ENCODE data around the gene EXOC6B.

The EXOC6B gene

GRCh38 chr2:72747344-72747743 lies 78.5 kb downstream of the EXOC6B start:
- intact Hi-C loops (cut with DNase I), result loop anchor here (5.0 to 10.0 kb wide), 2 partner anchors 143 to 1200 kb away; no protein-coding TSS in a partner anchor
- no peak for DNase-seq

- DNase-seq, result no peak
- intact Hi-C loops (cut with DNase I), result loop anchor here (5.0 to 10.0 kb wide), 2 partner anchors 141 to 1199 kb away; no protein-coding TSS in a partner anchor
Observed at GRCh38 chr2:72745679-72746368, 80.0 kb downstream of the EXOC6B start.

GRCh38 chr2:72744049-72744448 lies 81.8 kb downstream of the EXOC6B start:
- intact Hi-C loops (cut with DNase I), result loop anchor here (10.0 kb wide), 1 partner anchor 139 kb away; no protein-coding TSS in a partner anchor

GRCh38 chr2:72743481-72743880 lies 82.4 kb downstream of the EXOC6B start:
- no peak for DNase-seq
- intact Hi-C loops (cut with DNase I), result loop anchor here (10.0 kb wide), 1 partner anchor 139 kb away; no protein-coding TSS in a partner anchor

More at GRCh38 chr2:72744049-72744448, 81.8 kb downstream of the EXOC6B start:
- no peak for DNase-seq

- intact Hi-C loops (cut with DNase I), result no loop called here
- DNase-seq, result no peak
Observed at GRCh38 chr2:72738096-72738495, 87.7 kb downstream of the EXOC6B start.

- intact Hi-C loops (cut with DNase I), result no loop called here
- DNase-seq, result no peak
Observed at GRCh38 chr2:72734432-72734831, 91.4 kb downstream of the EXOC6B start.

- intact Hi-C loops (cut with DNase I), result no loop called here
- DNase-seq, result no peak
Observed at GRCh38 chr2:72731116-72731515, 94.7 kb downstream of the EXOC6B start.

- intact Hi-C loops (cut with DNase I), result no loop called here
- DNase-seq, result no peak
Observed at GRCh38 chr2:72727356-72727755, 98.5 kb downstream of the EXOC6B start.

- intact Hi-C loops (cut with DNase I), result no loop called here
- DNase-seq, result no peak
Observed at GRCh38 chr2:72723769-72724370, 102.0 kb downstream of the EXOC6B start.

GRCh38 chr2:72722492-72723070 lies 103.3 kb downstream of the EXOC6B start:
- intact Hi-C loops (cut with DNase I), result no loop called here
- DNase-seq, result no peak

- intact Hi-C loops (cut with DNase I), result no loop called here
- DNase-seq, result no peak
Observed at GRCh38 chr2:72719416-72719815, 106.4 kb downstream of the EXOC6B start.

GRCh38 chr2:72718876-72719275 lies 107.0 kb downstream of the EXOC6B start:
- DNase-seq, result no peak
- intact Hi-C loops (cut with DNase I), result no loop called here

- DNase-seq, result no peak
- intact Hi-C loops (cut with DNase I), result no loop called here
Observed at GRCh38 chr2:72716601-72717000, 109.2 kb downstream of the EXOC6B start.

- intact Hi-C loops (cut with DNase I), result no loop called here
Observed at GRCh38 chr2:72713857-72714256, 112.0 kb downstream of the EXOC6B start.

GRCh38 chr2:72712977-72713376 lies 112.9 kb downstream of the EXOC6B start:
- DNase-seq, result no peak

More at GRCh38 chr2:72713857-72714256, 112.0 kb downstream of the EXOC6B start:
- no peak for DNase-seq

GRCh38 chr2:72712304-72712703 lies 113.5 kb downstream of the EXOC6B start:
- no peak for DNase-seq
- intact Hi-C loops (cut with DNase I), result no loop called here

More at GRCh38 chr2:72712977-72713376, 112.9 kb downstream of the EXOC6B start:
- intact Hi-C loops (cut with DNase I), result no loop called here

- DNase-seq, result no peak
- intact Hi-C loops (cut with DNase I), result no loop called here
Observed at GRCh38 chr2:72710418-72711152, 115.2 kb downstream of the EXOC6B start.

- DNase-seq, result no peak
- intact Hi-C loops (cut with DNase I), result no loop called here
Observed at GRCh38 chr2:72708236-72708635, 117.6 kb downstream of the EXOC6B start.

GRCh38 chr2:72698300-72698699 lies 127.5 kb downstream of the EXOC6B start:
- no peak for DNase-seq
- intact Hi-C loops (cut with DNase I), result no loop called here

- intact Hi-C loops (cut with DNase I), result no loop called here
Observed at GRCh38 chr2:72696559-72696958, 129.3 kb downstream of the EXOC6B start.

GRCh38 chr2:72695676-72696075 lies 130.2 kb downstream of the EXOC6B start:
- no peak for DNase-seq

More at GRCh38 chr2:72696559-72696958, 129.3 kb downstream of the EXOC6B start:
- DNase-seq, result no peak

More at GRCh38 chr2:72695676-72696075, 130.2 kb downstream of the EXOC6B start:
- intact Hi-C loops (cut with DNase I), result no loop called here
